AG10803 (cell line): ENCODE results near the gene E2F1.

Experiments
- DNase-seq: peaks from one replicate; pipeline ENCODE4 v3.0.0; 2010; ENCODE audit warnings: low read depth
- H3K4me3 ChIP-seq: 2 replicates; pipeline ENCODE4 v1.5.1; 2011; ENCODE audit warnings: mild to moderate bottlenecking, low read length, control low read depth
- TF ChIP-seq, protein P1 (sequence below): conservative IDR thresholded peaks from 2 replicates; pipeline ENCODE4 v1.5.1; 2011; ENCODE audit warnings: mild to moderate bottlenecking, low read length, control low read depth, inconsistent platforms

The E2F1 gene

DNA sequence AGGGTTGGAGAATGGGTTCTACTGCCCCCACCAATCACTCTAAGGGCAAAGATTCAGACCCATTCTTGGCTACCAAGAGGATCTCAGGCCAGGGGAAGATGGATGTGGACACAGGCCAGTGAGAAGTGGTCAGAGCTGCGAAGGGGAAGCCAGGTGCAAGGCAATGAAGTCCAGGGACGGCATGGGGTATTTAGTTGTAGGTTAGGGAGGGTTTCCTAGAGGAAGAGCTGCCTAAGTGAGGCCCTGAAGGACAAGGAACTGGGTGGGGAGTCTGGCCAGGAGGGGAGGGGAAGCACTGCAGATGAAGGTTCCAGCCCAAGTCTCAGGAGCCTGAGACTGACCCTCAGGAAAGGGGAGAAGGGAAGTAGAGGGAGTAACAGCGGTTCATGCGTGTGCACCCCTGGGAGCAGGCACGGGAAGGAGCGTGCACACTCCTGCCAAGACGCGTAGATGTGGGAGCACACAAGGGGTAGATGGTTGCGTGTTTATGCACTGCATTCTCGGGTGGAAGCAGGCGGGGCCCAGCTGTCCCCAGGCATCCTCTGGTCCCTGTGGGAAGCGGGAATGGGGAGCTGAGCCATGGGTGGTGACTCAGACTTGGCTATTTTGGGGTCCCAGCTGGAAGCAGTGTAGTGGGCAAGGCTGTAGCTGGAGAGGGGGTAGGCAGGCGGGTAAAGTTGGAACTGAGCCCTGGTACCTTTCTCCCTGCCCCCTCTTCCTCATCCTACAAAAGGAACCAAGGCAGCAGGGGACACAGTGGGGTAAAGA, 16.1 kb downstream of the E2F1 start:
- no peak overlapping the region for H3K4me3 ChIP-seq
- TF ChIP-seq, protein P1, sequence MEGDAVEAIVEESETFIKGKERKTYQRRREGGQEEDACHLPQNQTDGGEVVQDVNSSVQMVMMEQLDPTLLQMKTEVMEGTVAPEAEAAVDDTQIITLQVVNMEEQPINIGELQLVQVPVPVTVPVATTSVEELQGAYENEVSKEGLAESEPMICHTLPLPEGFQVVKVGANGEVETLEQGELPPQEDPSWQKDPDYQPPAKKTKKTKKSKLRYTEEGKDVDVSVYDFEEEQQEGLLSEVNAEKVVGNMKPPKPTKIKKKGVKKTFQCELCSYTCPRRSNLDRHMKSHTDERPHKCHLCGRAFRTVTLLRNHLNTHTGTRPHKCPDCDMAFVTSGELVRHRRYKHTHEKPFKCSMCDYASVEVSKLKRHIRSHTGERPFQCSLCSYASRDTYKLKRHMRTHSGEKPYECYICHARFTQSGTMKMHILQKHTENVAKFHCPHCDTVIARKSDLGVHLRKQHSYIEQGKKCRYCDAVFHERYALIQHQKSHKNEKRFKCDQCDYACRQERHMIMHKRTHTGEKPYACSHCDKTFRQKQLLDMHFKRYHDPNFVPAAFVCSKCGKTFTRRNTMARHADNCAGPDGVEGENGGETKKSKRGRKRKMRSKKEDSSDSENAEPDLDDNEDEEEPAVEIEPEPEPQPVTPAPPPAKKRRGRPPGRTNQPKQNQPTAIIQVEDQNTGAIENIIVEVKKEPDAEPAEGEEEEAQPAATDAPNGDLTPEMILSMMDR: no peak
- no peak for DNase-seq

DNA sequence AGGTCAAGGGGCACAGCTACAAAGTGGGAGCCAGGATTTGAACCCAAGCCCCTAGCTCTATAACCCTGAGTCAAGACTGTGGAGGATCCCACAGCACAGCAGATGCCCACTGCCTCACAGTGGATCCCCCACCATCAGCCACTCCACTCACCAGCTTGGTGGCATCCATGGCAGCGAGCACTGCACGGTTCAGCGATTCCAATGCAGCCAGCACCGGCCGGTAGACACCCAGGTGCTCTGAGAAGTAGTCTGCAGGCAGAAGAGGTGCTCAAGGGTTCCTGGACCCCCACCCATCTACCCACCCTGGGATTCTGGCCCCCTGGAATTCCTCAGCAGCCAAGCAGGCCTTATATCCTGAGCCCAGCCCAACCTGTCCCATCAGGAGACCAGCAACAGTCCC, 17.0 kb downstream of the E2F1 start:
- no peak for DNase-seq
- no peak overlapping the region for H3K4me3 ChIP-seq
- TF ChIP-seq, protein P1: no peak

DNA sequence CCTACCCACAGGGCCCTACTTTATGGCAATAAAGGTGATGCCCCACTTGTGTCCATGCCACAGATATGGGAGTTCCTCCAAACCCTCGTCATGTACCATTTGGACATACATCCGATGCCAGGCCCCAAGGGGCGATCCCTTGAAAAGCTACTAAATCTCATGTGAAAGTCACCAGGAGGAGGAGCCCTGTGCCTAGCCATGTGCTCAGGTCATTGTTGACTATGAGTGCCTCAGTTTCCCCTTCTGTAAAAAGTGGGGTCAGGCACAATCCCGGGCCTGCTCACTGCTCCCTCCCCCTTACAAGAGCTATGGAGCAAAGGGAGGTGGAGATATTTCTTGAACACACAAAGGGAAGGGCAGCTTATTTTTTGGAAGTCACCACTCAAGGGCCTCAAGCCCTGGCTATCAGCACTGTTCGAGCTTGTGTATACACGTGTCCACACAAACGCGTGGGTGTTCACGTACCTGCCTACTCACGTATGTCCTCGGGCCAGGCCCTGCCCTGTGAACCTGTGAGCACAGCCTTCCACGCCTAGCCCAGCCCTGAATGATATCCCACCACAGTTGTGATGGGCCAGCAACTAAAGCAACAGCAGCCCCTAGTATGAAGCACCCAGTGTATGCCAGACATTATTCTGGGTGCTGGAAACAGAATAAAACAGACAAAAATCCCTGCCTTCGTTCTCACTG, 17.6 kb downstream of the E2F1 start:
- TF ChIP-seq, protein P1: no peak
- DNase-seq: no peak
- no peak overlapping the region for H3K4me3 ChIP-seq

DNA sequence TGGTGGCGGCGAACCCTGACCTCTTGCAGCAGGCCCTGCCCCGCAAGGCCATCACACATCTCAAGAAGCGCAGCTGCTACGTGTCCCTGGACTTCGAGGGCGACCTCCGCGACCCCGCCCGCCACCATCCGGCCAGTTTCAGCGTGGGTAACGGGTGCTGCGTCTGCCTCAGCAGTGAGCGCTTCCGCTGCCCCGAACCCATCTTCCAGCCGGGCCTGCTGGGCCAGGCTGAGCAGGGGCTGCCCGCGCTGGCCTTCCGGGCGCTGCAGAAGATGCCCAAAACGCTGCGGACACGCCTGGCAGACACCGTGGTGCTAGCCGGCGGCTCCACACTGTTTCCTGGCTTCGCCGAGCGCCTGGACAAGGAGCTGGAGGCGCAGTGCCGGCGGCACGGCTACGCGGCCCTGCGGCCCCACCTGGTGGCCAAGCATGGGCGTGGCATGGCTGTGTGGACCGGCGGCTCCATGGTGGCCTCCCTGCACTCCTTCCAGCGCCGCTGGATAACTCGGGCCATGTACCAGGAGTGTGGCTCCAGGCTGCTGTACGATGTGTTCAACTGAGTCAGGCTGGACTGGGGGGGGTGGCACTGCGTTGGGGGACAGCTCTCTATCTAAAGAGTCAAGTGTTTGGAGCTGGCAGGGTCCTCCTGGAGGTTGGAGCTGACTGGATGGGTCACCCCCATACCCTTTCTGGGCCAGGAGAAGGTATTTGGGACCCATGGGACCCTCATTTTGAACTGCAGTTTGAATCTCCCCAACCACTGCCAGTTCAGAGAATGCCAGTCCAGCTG, 18.3 kb downstream of the E2F1 start:
- H3K4me3 ChIP-seq: peak overlapping the region; percentile 47

DNA sequence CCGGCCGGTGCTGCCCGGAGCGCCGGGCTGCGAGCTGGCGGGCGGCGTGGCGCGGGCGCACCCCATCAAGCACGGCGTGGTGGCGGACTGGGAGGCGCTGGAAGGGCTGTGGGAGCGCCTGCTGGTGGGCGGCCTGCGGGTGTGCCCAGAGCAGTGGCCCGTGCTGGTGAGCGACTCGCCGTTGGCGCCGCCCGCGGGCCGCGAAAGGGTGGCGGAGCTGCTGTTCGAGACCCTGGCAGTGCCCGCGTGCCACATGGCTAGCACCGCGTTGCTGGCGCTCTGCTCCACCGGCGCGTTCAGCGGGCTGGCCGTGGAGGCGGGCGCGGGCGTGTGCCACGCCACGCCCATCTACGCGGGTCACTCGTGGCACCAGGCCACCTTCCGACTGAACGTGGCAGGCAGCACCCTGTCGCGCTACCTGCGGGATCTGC, 18.9 kb downstream of the E2F1 start:
- no peak for DNase-seq
- TF ChIP-seq, protein P1: no peak
- H3K4me3 ChIP-seq: peak overlapping the region; percentile 47

More for the DNA sequence above, 18.3 kb downstream of the E2F1 start:
- peak; percentile 59 for DNase-seq
- TF ChIP-seq, protein P1: peak; percentile 72

DNA sequence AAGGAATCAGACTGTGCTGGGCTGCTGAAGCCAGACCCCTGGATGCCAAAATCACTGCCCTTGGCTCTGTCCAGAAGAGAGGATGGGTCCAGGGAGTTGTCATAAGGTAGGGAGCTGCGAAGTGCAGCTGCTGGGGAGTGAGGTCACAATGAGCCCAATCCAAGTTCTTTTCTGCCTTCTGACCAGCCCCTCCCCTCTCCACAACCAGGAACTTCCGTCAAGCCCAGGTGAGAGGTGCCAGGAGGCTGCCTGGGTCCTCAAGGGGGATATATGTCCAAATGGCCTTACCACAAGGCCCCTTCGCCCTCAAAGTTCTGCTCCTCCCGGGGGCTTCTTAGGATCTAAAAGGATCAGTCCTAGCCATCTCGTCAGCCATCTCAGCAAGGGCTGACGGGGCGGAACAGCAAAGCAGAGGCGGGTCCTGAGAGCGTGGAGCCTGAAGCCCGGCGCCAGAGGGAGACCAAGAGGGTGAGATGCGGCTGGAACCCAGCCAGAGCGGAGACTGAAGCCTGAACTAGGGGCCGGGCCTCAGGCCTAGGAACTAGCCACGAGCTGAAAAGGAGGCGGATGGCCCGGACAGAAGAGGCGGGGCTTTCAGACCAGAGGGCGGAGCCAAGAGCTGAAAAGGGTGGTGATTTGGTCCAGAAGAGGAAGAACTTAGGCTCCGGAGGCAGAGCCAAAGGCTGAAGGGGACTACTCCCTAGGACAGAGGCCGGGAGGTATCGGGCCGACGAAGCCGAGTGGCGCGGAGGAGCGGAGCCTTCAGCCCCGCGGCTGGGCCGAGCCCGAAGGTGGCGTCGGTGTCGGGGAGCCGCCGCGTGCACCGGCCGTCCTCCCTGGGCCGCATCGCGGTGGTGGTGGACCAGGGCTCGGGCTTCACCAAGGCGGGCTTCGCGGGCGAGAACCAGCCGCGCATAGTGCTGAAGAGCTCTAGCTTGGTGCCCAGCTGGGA, 19.6 kb downstream of the E2F1 start, which contains the start of gene ACTL10:
Gene ACTL10, plus strand, starts transcription at position 651 of the 952 bp plus-strand sequence. CDS start 555 bp downstream, outside the sequence.
- H3K4me3 ChIP-seq: peak within 1 kb of the TSS; percentile 47
- TF ChIP-seq, protein P1: peak; percentile 43
- peak; percentile 95 for DNase-seq
